AG09319 (cell line): ENCODE data around the gene IRX2.

ENCODE experiments used
- DNase-seq: peaks from one replicate; pipeline ENCODE4 v3.0.0-alpha.2; 2010; ENCODE audit warnings: low read depth; ENCODE audit errors: extremely low read depth
- TF ChIP-seq, protein P1 (sequence below): IDR thresholded peaks from 2 replicates; pipeline ENCODE4 v1.5.1; 2011; ENCODE audit warnings: low read depth, mild to moderate bottlenecking, inconsistent platforms, low read length, moderate library complexity

The IRX2 gene

DNA sequence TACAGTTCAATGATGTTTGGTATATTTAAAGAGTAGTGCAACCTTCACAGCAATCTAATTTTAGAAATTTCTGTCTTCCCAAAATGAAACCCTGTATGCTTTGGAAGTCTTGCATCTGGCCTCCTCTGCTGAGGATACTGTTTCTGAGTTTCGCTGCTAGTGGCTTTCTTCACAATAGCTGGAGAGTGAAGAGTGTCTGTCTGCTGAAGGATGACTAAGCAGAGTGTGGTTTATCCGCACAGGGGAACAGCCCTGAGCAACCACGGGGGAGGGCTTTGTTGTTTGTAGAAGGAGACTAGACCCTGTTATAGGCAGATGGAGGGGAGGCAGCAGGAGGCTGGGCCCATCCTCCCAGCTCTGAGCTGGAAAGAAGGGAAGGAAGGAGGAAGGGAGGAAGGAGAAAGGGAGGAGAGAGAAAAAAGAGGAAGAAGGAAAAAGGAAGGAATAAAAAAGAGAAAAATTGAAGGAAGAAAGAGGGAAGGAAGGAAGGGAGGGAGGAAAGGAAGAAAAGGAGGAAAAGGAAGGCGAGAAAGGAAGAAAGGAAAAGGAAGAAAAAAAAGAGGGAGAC lies 10.5 kb upstream of the IRX2 start:
- no peak for DNase-seq

GRCh38 chr5:2759696-2760461 lies 8.4 kb upstream of the IRX2 start:
- TF ChIP-seq, protein P1, sequence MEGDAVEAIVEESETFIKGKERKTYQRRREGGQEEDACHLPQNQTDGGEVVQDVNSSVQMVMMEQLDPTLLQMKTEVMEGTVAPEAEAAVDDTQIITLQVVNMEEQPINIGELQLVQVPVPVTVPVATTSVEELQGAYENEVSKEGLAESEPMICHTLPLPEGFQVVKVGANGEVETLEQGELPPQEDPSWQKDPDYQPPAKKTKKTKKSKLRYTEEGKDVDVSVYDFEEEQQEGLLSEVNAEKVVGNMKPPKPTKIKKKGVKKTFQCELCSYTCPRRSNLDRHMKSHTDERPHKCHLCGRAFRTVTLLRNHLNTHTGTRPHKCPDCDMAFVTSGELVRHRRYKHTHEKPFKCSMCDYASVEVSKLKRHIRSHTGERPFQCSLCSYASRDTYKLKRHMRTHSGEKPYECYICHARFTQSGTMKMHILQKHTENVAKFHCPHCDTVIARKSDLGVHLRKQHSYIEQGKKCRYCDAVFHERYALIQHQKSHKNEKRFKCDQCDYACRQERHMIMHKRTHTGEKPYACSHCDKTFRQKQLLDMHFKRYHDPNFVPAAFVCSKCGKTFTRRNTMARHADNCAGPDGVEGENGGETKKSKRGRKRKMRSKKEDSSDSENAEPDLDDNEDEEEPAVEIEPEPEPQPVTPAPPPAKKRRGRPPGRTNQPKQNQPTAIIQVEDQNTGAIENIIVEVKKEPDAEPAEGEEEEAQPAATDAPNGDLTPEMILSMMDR, result no peak

More for the DNA sequence above, 10.5 kb upstream of the IRX2 start:
- TF ChIP-seq, protein P1, result no peak

DNA sequence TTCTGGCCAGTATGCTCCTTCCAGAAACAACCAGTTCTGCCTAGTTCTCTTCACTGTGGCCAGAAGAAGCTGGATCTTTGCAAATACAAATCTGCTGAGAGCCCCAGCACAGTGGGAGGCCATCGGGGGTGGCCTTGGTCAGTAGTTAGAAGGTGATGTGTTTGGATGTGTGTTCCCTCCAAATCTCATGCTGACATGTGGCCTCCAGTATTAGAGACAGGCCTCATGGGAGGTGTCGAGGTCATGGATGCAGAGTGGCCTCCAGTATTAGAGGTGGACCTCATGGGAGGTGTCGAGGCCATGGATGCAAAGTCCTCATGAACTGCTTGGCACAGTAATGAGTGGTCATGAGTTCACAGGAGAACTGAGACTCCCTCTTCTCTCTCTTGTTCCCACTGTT lies 7.6 kb upstream of the IRX2 start:
- DNase-seq, result no peak
- TF ChIP-seq, protein P1, result no peak

More at GRCh38 chr5:2759696-2760461, 8.4 kb upstream of the IRX2 start:
- no peak for DNase-seq

DNA sequence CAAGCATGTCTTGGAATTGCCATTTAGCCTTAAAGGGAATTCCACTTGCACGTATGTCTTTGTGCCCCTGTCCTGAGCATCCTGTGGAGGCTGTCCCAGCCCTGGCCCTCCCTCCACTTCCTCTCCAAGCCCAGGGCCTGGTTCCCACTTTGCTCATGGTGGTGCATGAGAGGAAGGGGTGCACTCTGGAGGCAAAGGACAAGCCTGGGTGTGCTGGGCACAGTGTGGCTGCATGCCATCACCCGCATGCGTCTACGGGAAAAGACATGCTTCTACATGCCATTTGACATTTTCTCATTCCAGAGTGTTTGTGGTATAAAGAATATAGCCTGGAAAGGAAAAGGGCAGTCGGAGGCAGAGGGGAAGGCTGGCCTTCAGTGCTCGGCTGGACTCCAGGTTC lies 7.2 kb upstream of the IRX2 start:
- TF ChIP-seq, protein P1, result no peak
- DNase-seq, result no peak

DNA sequence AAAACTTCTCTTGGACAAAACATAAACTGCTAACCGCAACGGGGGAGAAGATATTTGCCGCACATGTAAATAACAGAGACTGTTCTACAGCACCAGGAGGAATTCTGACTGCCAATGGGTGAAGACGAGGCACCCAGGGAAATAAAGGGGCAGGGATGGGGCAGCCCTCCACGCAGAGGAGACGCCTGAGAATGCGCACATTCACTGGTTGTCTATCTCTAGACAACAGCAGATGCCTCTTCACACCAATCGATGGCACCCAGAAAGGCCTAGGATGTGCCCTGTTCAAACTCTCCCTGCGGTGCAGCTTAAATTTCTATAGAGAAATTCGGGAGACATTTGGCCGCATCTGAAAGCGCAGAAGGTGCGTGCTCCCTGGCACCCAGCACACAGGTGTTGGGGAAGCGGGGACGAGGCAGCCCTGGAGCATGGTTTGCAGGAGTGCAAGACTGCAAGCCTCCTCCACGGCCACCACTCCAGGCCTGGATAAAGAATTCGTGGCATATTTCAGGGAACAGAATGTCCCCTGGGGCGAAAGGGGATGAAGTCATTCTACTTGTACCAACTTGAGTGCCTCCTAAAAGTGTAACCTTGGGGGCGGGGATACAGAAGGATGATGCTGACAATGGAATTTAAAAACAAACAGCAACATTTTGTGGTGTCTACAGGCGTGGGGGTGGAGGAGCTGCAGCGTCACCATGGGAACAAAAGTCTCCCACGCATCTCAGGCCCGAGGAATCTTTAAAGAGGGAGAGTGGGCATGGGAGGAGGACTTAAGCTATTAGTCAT lies 6.3 kb upstream of the IRX2 start:
- no peak for DNase-seq
- TF ChIP-seq, protein P1, result no peak

DNA sequence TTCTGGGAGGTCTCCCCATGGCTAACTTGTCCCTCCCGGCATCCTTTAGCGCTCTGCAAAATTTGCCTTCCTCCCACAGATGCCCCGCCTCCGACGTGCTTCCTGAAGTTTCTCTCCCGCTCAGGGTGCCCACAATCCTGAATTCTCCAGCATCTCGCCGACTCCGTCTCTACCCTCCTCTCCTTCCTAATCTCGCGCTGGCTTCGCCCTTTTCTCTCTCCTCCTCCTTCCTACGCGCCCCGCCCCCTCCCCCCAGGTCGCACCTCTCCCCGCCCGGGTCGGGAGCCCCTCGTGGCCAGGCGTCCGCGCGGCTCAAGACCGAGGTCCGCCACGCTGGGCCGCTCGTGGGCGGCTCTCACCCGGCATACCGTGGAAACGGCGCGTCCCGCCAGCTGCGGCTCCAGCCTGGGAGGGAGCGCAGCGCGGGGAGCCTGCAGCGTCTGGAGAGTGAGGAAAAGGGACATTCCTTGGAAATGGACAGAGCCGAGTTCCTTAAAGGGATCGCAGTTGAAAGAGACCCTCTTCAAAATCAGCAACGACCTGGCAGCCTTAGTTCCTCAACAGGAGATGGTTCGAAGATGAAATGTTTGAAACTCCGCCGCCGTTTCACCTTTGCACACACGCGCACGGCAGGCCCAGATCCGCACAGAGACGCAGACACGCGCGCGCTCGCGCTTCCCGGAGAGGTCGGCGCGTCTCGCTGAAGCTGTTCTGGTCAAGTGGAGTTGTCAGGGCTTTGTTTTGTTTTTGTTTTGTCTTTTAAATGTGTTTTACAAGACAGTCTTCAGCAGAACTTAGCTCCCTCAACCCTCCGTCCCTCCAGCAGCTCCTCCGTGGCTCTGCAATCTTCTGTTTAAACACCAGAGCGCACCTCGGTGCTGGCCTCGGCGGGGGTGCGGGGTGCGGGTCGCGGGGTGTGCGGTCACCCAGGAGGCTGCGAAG lies 5.0 kb upstream of the IRX2 start:
- peak; percentile 34 for DNase-seq
- TF ChIP-seq, protein P1, result no peak; the same call in 1 of the 2 replicates
